ENCODE measurements around the gene PGAM2. TPM values are rescaled to one million over a fixed set of nuclear protein-coding genes. Genes with fewer than 3 reads are reported as not detected.

The PGAM2 gene
- total RNA-seq, 1 donor from 2014 or later, result 0.62 TPM

DNA sequence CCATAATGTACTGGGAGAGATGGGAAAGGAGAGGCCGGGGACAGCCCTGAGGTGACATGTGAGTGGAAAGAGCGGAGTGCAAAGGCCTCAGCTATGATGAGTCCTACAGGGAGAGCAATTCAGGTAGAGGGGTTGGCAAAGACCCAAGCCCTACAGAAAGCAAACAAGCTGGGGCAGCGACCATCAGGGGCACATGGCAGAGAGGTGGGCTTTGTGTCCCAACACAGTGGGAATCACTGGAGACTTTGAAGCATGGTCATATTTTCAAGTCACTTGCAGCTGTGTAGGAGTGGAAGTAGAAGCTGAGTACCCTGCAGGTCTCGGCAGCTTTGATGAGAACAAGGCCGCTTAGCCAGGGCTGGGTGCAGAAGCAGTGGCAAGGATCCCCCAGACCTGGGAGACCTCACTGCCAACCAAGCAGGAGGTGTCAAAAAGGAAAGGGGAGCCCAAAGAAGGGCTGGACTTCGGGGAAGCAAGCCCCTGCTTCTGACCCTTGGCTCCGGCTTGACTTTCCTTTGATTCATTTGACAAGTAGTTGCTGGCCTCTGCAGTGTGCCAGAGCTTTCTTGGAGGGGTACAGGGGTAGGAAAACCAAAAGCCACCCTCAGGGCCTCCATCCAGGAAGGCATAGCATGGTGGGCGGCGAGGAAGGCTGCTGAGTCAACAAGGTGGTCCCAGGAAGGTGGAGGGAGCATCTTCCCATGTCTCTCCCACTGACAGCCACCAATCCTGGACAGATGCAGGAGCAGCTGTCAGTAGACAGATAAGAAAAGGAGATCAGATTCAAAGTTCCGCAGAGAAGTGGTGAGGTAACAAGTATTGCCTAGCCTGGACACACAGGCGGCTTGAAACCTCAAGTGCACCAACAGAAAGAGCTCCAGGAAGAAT is 1.9 kb upstream of the PGAM2 start:
- DNase-seq (ENCODE audit: low spot score), result no peak

DNA sequence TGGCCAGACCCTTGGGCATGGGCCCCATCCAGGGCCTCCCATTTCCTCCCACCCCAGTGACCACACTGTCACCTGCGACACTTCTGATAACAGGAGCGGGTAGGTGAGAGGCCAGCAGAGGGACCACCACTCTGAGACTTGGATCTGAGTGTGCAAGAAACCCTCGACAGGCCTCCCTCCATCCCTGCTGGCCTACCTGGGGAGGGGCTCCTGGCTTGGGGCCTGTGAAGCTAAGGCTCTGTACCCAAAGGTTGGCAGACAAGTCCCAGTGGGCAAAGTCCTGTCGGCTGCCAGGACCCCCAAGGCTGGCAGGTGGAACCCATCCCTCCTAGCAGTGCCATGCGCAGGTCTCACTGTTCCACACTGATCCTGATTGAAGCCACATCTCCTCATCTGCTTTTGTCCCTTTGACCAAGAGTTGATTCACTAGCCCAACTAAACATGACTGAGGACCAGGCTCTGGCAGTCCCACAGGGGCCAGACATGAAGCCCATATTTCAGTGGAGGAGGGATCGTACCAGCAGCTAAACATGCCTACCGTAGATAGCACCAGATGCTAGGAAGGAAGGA is 1.2 kb upstream of the PGAM2 start:
- DNase-seq (ENCODE audit: low spot score), result no peak

DNA sequence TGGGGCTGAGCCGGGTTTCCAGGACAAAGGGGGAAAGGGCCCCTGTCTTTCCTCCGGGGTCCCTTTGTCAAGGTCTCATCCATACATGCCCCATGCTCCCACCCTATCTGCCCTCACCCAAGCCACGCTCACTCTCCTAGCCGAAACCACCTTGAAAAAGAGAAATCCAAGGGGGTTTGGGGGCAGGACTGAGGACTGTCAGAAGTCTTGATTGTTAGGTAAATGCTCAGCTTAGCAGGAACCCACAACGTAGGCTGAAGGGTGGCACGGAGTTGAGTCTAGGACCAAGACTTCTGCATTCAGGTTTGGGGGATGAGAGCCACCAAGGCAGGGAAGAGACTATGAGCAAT is 719 bp upstream of the PGAM2 start:
- DNase-seq (ENCODE audit: low spot score), result no peak

DNA sequence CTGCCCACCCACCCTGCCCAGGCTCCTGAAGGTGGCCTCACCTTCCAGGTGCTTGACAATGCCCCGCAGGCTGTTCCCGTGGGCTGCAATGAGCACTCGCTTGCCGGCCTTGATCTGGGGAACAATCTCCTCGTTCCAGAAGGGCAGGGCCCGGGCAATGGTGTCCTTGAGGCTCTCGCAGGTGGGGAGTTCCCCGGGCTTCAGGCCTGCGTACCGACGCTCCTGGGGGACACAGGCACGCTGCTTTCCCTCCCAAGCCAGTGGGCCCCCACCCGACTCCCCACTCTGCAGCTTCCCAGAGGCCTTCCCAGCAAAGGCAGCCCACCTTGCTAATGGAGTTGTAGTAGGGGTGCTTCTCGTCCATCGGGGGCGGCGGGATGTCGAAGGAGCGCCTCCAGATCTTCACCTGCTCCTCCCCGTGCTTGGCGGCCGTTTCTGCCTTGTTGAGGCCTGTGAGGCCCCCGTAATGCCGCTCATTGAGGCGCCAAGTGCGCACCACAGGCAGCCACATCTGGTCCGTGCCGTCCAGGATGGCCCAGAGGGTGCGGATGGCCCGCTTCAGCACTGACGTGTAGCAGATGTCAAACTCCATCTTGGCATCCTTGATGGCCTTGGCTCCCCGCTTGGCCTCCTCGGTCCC is 456 bp downstream of the PGAM2 start:
- DNase-seq (ENCODE audit: low spot score), result no peak

DNA sequence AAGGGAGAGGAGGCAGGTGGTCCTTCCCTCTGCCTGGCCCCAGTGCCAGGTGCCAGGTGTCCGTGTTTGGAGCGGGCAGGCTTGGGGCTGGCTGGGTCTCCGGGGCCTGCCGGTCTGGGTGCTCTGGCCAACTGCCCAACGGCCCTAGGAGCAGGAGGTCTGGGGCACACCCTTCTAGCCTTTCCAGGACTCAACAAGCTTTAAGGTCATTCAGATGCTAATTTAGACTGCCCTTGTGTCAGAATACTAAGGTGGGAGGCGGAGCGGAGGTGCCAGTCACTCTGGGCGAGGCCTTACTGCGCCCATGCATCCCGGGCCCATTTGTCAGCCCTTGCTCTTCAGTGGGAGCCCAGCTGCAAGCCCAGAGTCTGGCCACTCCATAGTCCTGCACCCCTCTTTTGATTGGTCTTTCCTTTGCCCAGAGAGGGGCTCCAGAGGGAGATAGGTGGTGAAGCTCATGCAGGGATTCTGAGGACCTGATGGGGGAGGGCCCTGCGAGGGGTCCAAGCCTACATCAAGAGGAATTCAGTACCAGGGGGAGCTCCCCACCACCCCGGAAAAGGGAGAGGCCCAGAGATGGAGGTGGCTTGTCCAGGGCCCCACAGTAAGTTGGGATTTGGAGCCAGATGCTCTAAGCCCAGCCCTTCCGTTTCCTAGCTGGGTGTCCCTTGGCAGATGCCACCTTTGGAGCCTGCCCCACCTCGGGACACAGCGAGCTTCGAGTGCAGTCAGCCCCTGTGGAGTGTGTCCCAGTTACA is 1.3 kb downstream of the PGAM2 start:
- no peak for DNase-seq (ENCODE audit: low spot score)

DNA sequence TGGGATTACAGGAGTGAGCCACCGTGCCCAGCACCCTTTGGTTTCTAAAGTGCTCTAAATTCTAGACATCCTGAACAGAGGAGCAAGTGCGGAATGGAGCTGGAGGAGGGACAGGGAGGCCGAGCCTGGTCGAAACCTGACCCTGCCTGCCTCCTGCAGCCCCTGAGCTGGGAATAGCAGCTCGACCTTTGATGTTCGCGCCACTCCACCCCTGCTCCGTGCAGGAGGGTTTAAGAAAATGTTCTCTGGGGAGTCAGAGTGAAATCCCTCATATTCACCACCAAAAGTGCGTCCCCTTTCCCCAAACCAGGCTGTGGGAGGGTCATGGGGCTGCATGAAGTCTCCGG is 1.8 kb downstream of the PGAM2 start:
- no peak for DNase-seq (ENCODE audit: low spot score)

DNA sequence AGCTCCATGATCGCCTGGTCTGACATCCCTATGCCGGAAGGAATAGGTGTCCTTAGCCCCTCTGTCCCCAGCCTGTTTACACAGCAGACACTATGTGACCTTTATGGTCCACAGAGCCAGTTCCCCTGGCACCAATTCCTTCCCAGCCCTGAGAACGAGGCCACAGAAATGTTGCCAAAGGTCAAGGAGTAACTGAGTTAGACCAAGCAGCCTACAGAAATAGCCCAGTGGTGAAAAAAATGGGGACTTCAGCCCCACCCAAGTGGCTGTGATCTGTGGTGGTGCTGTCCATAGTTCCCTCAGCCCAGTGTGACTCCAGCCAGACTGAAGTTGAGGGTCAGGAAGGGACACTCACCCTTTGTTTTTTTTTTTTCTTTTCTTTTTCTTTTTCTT is 2.5 kb downstream of the PGAM2 start:
- DNase-seq (ENCODE audit: low spot score), result no peak

DNA sequence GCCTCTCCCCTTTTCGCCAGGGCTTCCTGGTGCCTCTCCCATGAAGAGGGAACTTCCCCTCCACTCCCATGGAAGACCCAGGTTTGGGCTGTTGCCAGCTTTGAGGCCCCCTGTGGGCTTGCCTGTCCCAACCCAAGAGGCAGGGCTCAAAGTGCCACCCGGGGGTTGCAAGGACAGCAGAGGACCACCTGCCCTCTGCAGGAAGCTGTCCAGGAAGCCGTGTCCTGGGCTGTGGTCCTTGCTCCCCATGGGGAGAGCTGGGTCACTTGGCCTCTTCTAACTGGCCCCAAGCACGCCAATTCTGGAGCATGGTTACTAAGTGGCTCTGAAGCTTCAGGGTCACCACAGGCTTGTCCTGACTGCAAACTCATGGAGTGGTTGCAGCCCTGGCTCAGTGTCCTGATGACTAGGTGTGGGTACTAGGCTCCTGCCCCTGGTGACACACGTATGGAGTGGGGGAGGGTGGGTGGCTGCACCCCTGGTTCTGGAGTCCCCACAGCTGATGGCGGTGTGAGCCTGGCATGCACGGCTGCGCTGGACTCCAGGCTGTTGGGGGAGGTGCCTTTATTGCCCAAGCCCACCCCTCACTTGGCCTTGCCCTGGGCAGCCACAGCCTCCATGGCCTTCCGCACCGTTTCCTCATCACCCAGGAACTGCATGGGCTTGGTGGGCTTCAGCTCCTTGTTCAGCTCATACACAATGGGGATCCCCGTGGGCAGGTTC is 3.0 kb downstream of the PGAM2 start:
- no peak for DNase-seq (ENCODE audit: low spot score)

DNA sequence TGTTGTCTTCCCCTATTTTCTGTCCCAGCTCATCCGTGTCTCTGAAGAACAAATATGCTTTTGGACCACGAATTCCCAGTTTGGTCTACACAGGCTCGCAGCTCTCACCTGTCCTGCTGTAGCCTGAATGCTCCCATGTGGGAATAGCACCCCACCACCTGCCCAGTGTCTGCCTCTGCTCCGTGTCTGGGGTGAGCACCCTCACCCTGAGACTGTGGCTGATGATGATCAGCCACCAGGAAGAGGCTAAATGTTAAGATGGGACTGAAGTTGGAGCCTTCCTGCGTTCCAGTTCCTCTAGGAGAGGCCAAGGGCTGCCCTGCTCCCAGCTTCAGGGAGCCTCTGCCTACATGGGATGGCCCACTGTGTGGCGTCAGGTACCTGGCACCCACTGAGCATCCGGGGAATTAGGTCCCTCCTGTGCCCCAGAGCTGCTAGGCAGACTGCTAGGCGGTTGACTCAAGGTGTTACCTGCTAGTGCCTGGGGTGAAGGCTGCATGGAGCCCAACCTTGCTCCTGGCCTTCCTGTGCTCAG is 3.7 kb downstream of the PGAM2 start:
- no peak for DNase-seq (ENCODE audit: low spot score)

DNA sequence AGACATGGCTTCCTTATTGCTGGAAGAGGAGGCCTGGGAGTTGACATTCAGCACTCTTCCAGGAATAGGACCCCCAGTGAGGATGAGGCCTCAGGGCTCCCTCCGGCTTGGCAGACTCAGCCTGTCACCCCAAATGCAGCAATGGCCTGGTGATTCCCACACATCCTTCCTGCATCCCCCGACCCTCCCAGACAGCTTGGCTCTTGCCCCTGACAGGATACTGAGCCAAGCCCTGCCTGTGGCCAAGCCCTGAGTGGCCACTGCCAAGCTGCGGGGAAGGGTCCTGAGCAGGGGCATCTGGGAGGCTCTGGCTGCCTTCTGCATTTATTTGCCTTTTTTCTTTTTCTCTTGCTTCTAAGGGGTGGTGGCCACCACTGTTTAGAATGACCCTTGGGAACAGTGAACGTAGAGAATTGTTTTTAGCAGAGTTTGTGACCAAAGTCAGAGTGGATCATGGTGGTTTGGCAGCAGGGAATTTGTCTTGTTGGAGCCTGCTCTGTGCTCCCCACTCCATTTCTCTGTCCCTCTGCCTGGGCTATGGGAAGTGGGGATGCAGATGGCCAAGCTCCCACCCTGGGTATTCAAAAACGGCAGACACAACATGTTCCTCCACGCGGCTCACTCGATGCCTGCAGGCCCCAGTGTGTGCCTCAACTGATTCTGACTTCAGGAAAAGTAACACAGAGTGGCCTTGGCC is 4.3 kb downstream of the PGAM2 start:
- DNase-seq (ENCODE audit: low spot score), result no peak

DNA sequence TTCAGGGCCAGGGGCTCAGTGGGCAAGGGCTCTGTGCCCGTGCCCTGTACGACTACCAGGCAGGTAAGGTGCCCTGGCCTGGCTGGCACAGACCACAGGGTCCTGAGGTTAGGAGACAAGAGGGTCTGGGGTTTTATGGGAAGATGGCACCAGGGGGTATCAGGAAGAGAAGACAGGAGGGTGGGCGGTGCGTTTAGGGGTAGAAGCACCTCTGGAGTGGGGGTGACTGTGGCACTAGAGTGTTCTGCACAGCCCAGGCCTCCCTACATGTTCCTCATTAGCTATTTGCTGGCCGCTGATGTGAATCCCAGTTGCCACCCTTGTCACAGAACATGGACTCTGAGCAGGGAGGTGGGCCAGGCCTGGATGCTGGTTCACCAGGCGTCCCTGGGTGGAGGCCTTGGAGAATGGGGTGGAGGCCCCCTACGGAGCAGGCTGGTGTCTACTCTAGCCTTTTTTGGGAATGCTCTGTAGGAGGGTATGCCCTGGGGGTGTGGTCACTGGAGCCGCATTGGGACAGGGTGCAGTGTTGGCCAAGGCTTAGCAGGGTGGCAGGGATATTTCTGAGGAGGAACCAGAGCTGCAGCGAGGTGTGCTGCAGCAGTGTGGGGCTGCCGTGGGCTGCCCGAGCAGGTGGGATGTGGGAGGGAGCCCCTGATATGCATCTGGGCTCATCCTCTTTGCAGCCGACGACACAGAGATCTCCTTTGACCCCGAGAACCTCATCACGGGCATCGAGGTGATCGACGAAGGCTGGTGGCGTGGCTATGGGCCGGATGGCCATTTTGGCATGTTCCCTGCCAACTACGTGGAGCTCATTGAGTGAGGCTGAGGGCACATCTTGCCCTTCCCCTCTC is 5.0 kb downstream of the PGAM2 start:
- no peak for DNase-seq (ENCODE audit: low spot score)

DNA sequence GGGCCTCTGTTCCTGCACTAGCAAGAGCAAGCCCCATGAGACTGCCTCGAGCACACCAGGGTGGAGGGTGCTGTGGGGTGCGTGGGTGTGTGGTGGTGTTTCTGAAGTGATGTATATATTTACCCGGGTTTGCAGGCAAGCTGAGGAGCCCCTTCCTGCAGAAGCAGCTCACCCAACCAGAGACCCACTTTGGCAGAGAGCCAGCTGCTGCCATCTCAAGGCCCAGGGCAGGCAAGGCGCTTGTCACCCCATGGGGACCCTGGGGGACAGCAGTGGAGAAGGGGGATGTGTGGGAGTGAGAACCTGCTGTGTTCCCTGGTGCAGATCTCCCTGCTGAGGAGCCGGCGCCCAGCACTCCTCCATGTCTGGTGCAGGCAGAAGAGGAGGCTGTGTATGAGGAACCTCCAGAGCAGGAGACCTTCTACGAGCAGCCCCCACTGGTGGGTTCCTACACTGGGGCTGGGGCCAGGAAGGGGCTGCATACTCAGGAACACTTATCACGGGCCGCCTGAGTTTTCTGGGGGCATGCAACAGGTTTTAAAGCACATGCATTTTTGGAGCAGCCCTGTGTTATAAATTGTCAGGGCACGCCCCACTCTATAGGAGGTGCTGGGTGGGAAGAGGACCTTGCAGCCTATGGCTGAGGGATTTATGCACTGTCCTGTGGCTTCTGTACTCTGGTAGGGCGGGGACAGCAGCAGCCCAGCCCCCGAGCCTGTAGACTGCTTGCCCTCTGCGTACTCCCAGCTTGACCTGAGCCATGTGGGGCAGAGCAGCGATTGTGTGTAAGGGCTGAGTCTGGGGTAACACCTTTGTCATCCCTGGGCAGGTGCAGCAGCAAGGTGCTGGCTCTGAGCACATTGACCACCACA is 5.9 kb downstream of the PGAM2 start:
- no peak for DNase-seq (ENCODE audit: low spot score)

DNA sequence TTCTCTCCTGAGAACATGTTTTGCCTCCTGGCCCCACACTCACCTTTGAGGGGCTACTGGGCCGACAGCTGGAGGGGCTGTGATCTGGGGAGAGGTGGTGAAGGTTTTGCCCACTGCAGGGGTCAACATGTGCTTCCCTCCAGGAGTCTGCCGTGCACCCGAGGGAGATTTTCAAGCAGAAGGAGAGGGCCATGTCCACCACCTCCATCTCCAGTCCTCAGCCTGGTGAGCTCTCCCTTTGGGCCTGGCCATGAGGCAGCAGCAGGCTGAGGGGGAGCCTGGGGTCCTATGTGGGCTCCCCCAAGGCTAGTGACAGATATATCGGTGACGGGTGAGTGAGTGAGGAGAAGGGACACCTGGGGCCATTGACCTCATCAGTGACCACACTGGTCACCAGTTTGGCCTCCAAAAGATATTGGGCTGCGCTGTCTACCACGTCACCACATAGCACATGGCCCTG is 6.6 kb downstream of the PGAM2 start:
- no peak for DNase-seq (ENCODE audit: low spot score)

DNA sequence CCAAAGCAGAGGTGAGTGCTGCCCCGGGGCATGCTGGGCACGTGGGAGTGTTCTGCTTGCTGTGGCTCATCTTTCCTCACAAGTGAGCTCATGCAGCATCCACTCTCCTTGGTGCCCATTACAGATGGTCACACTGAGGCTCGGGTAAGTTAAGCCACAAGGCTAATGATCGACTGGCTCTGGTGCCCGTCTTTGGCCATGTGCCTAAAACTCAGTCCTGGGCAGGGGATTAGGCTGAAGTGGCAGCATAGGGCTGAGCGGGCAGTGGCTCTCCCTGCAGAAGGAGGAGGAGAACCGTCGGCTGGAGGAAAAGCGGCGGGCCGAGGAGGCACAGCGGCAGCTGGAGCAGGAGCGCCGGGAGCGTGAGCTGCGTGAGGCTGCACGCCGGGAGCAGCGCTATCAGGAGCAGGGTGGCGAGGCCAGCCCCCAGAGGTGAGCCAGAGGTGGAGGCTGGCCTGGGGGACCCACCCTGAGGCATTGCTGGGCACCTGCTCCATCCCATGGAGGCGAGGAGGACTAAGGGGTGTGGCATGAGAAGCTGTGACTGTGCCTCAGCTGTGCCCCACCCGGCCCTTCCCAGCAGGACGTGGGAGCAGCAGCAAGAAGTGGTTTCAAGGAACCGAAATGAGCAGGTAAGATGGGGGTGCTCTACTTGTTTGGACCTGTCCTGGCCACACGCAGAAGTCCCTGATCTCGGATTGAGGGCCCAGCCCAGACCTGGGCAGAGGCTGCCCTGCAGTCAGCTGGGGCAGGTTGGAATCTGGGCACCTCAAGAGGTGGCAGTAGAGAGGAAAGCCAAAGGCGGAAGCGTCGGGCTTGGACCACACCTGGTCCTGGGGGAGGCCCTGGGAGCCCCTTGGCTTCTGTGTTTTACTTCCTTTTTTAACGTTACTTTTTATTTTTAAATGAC is 7.3 kb downstream of the PGAM2 start:
- no peak for DNase-seq (ENCODE audit: low spot score)

DNA sequence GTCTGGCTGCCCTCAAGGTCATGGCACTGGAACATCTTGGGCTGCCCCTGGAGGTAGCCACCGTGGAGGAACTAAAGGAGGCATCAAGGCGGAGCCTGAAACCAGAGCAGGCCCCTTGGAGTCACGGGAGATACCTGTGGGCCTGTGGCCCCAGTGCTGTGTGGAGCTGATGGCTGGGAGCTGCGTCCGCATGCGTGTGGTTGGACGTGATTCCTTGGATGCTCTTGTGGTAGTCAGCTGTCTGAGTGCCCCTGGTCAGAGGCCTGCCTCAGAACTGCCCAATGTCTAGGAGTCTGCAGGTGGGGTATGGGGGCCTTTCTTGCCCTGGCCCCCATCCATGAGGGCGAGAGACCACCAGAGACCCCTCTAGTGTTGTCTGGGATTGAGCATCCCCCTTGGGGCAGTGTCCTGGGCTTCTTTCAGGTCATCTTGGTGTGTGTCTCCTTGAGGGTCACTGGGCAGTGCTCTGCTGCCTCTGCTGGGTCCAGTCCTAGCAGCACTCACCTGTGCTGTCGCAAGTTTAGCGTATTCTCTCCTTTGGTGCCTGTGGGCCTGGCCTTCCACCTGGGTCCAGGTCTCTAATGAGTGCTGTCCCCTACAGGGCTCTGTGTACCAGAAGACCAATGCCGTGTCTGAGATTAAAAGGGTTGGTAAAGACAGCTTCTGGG is 8.1 kb downstream of the PGAM2 start:
- DNase-seq (ENCODE audit: low spot score), result peak; percentile 24

DNA sequence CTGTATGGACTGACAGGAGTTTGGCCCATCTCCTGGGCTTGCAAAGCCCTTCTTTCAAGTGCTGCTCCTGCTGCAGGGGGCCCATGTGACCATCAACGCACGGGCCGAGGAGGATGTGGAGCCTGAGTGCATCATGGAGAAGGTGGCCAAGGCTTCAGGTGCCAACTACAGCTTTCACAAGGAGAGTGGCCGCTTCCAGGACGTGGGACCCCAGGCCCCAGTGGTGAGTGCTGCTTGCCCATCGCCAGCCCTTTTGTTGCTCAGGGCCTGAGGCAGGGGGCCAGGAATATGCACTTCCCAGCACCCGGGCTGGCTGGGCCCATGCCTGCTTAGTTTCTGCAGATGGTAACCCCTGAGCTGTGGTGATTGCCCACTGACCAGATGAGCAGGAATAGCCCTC is 8.7 kb downstream of the PGAM2 start:
- peak; percentile 41 for DNase-seq (ENCODE audit: low spot score)

DNA sequence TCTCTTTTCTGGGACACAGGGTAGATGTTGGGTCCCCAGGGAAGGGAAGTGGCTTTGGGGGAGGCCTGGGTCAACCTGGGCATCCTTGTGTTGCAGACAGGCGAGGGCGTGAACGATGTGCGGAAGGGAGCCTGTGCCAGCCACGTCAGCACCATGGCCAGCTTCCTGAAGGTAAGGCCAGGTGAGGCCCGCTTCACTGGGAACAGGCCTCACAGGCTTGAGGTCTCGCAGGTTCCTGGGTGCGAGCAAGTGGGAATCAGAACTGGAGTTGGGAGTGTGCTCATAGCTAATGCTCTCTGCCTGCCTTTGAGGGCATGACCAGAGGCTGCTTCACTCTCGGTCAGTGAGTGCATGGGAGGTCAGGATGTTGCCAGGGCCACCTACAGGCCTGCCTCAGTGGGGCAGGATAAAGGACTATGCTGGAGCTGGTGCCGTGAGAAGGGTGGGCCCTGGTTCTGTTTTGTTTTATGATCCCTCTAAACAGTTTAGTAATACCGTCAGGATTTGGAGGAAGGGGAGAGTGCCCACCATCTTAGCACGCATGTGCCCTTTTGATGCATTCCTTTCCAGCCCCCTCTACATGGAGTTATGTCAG is 12.5 kb downstream of the PGAM2 start:
- DNase-seq (ENCODE audit: low spot score), result peak; percentile 24

All from ureter (tissue), 1 donor.